GM23248 (cell line): ENCODE measurements around the gene PRKCE.

Experiments
- EZH2 ChIP-seq: fragments of 200-600 bp; sonication (generic); IDR thresholded peaks from 2 replicates; pipeline ENCODE4 v1.6.1; 2018; ENCODE audit warnings: antibody characterized with exemption, mild to moderate bottlenecking; ENCODE audit not compliant: insufficient read depth, poor library complexity, severe bottlenecking
- EZH2phosphoT487 ChIP-seq: fragments of 200-600 bp; sonication (generic); IDR thresholded peaks from 2 replicates; pipeline ENCODE4 v1.6.1; 2018; ENCODE audit warnings: antibody characterized with exemption, moderate library complexity, mild to moderate bottlenecking, low read depth; ENCODE audit not compliant: insufficient read depth

DNA sequence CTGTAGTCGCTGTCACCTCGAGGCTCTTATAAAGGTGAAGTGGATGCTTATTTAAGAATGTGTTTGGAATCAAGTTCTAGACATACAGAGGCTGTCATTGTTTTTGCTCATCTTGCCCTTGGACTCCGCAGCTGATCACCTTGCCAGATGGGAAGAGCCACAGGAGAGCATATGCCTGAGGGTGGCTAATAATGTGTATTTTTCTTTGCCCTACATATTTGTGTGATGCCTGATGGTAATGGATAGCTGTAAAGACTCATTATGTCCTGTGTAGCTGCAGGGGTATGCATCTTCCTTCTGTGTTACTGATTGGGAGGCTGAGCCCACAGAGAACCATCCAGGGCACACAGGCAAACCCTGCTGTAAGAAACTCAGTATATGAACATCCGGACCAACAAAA is 61.7 kb downstream of the PRKCE start:
- TF ChIP-seq EZH2 (no peak), EZH2phosphoT487 (no peak)
